Forelimb muscle (tissue), 1 donor: Measurements from ENCODE around the gene PACSIN1. TPM values are rescaled to one million over a fixed set of nuclear protein-coding genes. Genes with fewer than 3 reads are reported as not detected.

ENCODE experiments used
- DNase-seq: peaks from one replicate; pipeline ENCODE4 v3.0.0-alpha.2; 2013; ENCODE audit warnings: low read depth
- polyA plus RNA-seq: library from polyadenylated mRNA; unstranded; fragments of 120-200 nt; gene quantifications from one replicate; pipeline ENCODE4 v1.2.1, GENCODE V29; 2013; ENCODE audit not compliant: insufficient read length

PACSIN1 gene
- polyA plus RNA-seq, 1 donor: 1.1 TPM

DNA sequence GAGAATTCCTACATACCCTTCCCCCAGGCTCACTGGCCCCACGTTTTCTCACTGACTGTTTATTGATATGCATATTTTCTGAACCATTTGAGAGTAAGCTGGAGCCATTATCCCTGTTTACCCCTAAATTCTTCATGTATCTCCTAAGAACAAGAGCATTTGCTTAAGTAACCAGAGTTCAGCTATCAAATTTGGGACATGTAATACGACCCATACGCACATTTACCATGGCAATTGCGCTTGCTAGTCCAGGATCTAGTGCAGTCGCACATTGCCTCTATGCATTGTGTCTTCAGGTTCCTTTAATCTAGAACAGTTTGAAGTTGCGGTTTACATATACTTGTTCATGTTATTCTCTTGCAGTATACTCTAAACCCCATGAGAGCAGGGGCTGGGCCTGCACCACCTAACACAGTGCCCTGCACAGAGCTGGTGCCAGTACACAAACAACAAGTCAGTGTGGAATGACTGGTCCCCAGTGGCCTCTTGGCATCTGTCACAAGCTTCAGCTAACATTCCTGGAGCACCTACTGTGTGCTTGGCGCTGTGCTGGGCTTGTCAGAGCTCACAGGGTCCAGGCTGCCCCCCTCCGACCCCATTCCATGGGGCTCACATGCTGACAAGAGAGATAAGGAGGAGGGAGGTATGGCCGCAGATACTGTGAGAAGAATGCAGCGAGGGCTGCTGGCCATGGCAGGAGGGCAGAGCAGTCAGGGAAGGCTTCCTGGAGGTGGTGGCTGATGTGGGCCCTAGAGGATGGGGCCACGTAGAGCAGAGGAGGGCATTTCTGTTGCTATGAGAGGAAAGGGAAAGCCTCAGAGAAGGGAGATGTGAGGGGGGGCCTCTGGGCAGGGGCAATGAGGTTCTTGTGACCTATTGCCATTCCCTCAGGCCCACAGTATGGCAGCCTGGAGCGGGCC lies 62.1 kb downstream of the PACSIN1 start:
- no peak for DNase-seq

DNA sequence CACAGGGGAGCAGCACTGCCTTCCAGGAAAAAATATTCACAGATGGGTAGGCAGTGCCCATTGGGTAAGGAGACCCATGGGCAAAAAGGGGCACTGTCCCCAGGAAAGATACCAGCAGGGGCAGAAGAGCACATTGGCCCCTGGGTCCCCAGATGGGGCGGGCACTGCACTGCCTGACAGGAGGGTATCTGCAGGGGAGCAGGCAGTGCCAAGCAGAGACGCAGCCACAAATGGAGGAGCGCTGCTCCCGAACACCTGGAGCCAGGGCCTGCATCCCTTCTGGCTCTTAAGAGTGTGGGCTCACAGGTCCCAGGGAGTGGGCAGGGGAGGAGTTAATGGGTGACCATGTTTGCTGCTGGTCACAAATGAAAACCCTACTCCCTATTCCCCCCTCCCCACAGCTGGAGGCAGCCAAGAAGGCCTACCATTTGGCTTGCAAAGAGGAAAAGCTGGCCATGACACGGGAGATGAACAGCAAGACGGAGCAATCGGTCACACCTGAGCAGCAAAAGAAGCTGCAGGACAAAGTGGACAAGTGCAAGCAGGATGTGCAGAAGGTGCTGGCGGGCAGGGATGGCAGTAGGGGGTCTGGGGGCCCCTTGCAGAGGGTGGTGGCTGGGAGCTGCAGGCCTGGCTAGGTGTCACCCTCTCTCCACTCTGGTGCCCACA lies 63.3 kb downstream of the PACSIN1 start:
- no peak for DNase-seq

DNA sequence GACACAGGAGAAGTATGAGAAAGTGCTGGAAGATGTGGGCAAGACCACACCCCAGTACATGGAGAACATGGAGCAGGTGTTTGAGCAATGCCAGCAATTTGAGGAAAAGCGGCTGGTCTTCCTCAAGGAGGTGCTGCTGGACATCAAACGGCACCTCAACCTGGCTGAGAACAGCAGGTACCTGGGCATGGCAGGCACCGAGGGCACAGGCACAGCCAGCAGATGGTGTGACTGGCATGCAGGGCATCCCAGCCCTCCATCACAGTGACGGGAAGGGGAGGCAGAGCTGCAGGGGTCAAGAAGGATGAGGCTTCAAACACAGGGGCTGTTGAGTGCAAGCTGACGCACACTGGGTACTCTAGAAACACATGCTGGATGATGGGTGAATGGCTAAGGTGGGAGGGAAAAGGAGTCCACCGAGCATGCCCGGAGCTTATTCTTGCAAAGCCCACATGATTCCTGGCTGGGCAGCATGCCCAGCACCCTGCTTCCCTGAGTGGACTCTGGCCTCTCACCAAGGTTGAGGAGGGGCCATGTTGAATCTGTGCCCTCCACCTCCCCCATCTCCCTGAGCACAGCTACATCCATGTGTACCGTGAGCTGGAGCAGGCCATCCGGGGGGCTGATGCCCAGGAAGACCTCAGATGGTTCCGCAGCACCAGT lies 63.9 kb downstream of the PACSIN1 start:
- DNase-seq: no peak

DNA sequence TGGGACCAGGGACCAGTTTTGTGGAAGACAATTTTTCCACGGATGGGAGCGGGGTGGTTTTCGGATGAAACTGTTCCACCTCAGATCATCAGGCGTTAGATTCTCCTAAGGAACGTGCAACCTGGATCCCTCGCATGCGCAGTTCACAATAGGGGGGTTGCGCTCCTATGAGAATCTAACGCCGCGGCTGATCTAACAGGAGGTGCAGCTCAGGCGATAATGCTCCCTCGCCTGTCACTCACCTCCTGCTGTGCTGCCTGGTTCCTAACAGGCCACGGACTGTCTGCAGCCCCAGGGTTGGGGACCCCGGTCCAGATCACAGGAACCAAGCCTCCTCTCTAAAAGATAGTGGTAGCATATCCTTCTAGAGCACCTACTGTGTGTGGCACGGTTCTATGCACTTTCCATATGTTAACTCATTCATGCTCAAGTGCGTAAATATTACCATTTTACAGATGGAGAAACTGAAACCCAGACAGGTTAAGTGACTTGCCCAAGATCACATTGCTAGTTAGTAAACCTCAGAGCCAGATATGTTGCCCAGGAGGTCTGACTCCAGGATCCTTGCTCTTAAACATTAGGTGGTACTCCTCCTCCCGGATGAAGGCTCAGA lies 65.0 kb downstream of the PACSIN1 start:
- DNase-seq: no peak

DNA sequence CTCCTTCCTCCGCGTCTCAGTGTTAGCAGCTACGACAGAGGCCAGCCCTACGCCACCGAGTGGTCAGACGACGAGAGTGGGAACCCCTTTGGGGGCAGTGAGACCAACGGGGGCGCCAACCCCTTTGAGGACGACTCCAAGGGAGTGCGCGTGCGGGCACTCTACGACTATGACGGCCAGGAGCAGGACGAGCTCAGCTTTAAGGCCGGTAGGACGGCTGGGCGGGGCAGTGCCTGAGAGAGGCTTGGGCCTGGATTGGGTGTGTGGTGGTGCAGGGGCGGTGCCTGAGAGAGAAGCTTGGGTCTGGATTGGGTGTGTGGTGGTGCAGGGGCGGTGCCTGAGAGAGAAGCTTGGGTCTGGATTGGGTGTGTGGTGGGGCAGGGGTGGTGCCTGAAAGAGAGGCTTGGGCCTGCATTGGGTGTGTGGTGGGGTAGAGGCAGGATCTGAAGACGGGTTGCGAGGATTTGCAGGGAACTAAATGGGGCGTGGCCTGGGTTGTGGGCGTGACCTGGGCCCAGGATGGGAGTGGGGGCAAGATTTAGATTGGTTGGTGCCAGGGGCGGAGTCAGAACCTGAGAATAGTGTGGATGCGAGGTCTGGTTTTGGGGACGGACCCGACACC lies 65.8 kb downstream of the PACSIN1 start:
- DNase-seq: peak; percentile 70

DNA sequence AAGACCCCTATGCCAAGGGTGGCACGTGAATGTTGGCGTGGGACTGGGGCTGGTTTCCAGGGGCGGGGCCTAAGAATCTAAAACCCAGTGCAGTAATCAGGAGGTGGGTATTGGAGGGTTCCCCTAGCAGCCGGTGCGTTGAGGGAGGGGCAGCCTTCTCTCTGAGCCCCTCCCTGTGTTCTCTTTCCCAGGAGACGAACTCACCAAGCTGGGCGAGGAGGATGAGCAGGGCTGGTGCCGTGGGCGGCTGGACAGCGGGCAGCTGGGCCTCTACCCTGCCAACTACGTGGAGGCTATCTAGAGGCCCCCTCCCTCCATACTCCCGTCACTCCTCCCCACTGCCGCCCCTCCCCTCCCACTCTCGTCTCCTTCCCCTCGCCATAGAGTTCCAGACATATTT lies 66.4 kb downstream of the PACSIN1 start:
- no peak for DNase-seq

DNA sequence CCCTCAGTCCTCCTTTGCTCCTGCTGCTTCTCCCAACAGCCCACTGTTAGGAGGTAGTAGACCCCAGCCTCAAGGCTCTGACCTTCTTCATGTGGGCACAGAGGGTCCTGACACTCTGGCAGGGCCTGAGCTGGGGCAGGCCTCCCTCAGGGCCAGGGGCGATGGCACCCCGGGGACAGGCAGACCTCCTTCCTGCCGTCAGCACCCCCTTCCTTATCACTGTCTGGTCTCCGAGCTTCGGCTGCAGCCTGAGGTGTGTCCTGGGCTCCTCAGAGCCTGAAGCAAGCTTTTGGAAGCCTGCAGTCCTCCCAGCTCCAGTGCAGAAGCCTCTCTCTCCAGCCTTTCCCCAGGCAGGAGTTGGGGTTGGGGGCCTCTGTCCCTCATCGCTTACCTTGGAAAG lies 68.3 kb downstream of the PACSIN1 start:
- DNase-seq: no peak

DNA sequence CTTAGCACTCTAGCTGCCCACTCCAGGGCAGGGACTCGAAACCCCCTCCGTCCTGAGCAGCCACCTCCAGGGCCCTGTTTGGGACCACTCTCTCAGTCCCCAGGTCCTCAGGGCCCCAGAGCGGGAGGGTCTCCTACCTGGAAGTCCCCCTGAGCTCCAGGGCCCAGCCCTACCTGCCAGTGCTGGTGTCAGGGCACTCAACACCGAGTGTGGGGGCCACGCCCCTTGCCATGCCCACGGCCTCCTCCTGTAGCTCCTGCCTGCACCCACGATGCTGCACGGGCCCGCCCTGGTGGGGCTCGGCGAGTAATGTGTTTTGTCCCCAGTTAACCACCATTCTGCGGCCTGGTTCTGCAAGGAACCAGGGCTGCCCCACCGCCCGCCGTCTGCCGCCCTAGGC lies 68.8 kb downstream of the PACSIN1 start:
- no peak for DNase-seq

DNA sequence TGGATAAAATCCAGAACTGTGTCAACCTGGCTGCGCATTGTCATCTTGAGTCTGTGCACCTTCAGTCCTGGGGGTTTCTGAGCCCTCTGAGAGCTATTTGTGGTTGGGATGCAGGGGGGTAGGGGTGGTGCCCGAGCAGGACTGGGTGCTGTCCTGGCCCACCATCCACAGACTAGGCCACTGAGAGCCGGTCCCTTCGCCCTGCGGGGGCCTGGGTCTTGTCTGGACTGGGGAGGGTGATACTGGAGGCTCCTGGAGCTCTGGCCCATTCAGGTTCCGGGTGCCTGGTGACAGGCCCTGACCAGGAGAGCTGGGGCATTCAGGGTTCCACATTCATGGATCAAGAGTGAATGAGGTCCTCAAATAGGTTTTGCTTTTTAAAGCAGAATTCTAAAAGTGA lies 69.3 kb downstream of the PACSIN1 start:
- no peak for DNase-seq

DNA sequence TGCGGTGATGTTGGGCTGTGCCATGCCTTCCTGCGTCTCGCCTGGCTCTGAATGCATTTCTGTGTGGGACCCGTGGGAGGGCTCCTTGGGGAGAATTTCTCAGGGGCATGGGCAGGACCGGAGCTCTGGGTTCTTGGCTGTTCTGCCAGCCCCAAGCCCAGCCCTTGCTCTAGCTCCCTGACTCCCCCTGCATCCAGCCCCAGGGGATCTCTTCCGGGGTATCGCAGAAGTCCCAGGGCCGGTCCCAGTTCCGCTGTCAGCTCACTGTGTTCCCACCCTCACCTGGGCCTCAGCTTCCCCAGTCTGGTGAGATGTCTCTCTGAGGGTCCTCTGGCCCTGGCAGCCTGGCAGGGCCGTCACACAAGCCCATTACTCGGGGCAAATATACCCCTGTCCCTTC lies 69.8 kb downstream of the PACSIN1 start:
- no peak for DNase-seq

DNA sequence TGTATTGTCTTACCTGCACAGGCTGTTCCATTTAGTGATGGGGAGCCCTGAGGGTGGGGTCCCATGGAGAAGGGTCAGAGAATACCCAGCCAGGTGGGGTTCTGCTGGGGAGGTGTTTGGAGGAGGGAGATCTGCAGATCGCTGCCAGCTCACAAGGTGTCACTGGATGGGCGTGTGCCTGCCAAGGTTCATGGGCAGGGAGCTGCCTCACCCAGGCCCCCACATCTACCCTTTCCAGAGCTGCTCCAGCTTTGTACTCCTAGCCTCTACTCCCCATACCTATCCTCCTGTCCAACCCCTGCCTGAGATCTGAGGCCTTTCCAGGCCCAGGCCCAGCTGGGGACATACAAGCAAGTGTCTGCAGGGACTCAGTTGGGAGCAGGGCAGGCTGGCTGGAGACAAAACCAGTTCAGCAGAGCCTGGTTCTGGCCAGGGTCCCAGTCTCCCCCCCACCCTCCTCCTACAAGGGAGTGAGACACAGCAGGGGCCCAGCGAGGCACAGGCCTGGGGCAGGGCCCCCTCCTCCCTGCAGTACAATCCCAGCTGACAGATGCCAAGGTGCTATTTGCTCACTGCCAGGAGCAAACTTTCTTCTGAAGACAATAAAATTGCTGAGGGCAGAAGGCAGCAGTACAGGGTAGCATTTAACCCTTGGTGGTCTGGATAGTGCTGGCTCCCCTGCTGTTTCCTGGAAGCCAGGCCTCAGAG lies 70.5 kb downstream of the PACSIN1 start:
- no peak for DNase-seq

DNA sequence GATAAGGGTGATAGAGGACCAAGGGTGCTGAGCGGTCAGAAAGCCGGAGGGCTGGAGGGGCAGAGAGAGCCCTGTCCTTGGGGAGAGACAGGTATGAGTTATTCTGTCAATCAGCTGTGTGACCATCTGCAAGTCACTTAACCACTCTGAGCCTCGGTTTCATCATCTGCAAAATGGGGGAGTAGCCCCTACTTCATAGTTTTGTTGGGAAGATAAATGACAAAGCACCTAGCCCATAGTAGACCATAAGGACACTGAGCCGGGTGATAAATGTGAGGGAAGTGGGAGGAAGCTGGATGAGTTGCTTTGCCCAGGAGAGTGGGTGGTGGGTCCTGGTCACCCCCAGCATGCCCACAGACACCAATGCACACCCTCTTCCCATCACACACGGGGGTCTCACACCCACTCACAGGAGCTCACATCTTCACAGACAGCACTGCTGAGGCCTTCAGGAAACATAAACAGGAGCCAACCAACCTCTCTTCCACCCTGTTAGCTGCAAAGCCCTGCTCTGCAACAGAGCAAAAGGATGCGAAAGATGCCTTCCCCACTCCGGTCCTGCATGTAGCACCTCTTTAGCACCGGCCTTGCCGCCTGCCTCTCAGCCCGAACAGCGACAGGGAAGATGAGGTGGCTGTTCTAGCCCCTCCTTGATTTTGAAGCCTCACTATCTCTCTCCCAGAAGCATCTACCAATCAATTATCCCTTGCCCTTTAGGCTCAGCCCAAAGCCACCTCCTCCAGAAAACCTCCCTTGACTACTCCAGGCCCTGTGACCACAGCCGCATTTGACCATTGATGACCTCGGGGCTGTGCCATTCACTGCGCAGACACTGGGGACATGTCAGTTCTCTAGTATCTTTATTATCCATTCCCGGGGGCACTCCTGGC lies 71.3 kb downstream of the PACSIN1 start:
- DNase-seq: no peak

DNA sequence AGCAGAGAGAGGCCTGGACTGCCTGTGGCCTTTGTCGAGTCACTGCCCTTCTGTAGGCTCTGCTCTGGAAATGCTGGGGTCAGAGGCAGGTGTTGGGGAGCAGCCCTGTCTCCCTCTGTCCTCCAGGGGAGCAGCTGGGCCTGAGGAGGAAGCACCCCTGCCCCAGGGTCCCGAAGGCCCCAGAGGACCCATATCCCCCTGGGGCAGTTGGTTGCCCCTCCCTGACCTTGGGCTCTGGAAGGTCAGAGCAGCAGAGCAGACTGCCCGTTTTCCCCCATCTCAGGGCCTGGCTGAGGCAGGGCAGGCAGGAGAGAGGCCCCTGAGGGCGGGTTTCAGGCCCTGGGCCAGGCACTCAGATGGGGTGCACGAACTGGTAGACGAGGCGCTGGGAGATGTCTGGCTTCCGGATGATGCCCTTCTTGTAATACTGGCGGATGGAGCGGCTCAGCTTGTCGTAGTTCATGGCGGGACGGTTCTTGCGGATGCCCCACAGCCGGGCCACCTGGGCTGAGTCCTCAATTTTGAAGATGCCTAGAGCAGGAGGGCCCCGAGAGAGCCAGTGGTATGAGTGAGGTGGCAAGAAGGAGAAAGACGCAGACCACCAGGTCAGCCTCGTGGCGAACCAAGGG lies 72.2 kb downstream of the PACSIN1 start:
- DNase-seq: no peak

DNA sequence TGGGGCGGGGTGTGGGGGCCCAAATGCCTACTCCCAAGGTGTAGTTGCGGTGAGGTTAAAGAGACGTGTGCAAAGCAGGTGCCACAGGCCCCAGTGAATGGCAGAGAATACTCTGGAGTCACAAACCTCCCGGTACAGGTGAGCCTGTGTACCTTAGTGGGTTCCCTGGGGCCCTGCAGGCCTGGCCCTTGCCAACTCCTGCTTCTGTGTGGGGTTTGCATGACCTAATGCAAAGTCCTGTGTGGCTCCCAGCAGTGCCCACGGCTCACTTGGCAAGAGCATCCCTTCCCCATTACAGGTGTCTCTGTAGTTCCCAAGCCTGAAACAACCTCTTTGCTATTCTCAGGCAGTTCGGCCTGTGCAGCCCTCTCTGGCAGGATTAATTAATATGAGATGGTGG lies 72.7 kb downstream of the PACSIN1 start:
- DNase-seq: no peak

DNA sequence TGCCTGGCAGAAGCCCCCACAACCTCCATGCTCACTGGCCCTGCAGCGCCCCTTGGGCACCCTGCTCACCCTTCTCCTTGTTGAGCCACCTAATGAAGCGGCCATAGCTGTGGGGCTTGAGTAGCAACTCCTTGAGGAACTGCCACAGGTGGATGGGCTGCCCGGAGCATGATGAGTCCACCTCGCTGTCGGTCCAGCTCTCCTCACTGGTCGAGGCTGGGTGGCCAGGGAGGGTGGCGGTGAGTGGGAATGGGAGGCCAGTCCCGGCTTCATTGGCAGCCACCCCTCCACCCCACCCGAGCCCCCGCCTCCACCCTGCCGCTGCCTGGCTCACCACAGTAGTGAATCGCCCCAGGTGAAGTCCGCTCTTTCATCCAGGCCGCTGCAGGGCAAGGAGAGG lies 73.3 kb downstream of the PACSIN1 start:
- no peak for DNase-seq

DNA sequence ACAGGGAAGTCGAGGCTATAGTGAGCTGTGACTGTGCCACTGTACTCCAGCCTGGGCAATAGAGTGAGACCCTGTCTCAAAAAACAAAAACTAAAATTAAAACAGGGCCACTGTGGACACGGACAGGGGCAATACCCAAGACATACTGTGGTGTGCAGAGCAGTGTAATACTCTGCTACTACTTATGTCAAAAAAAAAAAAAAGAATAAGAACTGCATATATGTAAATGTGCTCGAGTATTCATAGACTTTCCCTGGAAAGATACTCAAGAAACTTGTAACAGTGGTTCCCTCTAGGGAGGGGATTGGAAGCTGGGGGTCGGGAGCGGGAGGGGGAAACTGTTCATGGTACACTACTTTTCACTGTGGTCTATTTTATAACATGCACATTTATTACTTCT lies 74.3 kb downstream of the PACSIN1 start:
- no peak for DNase-seq

DNA sequence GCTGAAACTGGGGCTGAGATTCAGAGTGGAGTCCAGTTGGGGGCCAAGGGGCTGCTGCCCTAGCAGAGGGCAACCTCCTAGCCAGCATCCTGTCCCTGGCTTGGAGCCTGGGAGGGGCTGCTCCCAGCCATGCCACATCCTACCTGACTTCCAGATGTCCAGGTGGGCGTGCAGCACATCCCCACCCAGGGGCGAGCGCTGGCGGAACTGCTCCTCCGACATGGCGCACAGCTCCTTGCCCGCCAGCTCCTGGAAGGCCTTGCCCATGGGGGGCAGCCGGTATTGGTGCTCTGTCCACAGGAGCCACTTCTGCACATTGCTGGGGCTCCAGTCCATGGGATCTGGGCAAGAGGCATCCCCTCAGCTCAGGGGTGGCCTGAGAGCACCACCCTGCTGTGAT lies 75.0 kb downstream of the PACSIN1 start:
- DNase-seq: no peak

DNA sequence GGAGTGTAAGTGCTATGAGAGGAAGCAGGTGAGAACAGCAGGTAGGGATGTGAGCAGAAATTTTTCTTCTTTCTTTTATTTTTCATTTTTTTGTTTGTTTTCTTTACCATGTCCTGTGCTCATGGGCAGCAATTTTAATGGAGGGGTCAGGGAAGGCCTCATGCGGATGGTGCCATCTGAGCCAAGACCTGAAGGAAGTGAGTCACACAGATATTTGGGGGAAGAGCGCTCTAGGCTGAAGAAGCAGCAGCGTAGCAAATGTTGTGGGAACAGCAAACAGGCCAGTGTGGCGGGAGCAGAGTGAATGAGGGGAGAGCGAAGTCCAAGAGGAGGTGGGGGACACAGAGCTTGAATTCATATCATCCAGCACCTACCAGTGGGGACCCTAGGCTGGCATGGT lies 77.5 kb downstream of the PACSIN1 start:
- DNase-seq: no peak

DNA sequence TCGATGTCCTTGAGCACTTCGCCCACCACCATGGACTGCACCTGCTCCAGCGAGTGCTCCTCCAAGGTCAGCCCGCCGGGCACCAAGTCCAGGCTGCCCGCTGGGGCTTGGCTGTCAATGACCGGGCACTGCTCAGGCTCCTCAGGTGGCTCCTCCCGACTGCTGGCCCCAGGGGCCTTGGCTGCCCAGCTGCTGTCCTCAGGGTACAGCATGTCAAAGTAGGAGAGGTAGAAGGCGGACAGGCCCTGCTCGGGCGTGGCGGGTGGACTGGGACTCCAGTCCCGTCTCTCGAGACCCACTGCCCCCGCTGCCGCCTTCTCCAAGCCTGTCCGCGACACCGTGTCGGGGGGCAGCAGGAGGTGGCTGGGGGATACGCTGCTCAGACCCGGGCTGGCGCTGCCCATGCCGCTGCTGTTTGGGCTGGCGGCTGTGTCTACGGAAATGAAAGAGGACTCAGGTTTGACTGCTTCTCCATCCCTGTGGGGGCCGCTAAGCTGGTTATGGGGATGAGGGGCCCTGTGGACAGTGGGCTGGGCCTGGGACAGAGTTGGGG lies 78.3 kb downstream of the PACSIN1 start:
- DNase-seq: no peak
